ENCODE measurements around the gene PBX4.
"Not testable (repeated sequence)": the region's sequence is repeated elsewhere in the genome, so short reads cannot be mapped to it uniquely, and the experiment has no call there.

PBX4 gene

GRCh38 chr19:19627621-19628500, 9.4 kb upstream of the PBX4 start, which contains the start of gene LPAR2:
LPAR2 (minus strand) TSS chr19:19628220; CDS start chr19:19627275, 945 bp downstream.
- DNase-seq (ENCODE audit: low read depth) = peak; percentile 76

GRCh38 chr19:19626516-19627472, 8.3 kb upstream of the PBX4 start:
- DNase-seq (ENCODE audit: low read depth) = no peak

- no peak for DNase-seq (ENCODE audit: low read depth)
Measured at GRCh38 chr19:19624032-19624570, 5.6 kb upstream of the PBX4 start.

GRCh38 chr19:19623383-19623782, 4.9 kb upstream of the PBX4 start:
- no peak for DNase-seq (ENCODE audit: low read depth)

- DNase-seq (ENCODE audit: low read depth) = no peak
Measured at GRCh38 chr19:19619849-19620210, 1.3 kb upstream of the PBX4 start.

GRCh38 chr19:19619181-19619848, 828 bp upstream of the PBX4 start:
- DNase-seq (ENCODE audit: low read depth) = no peak

GRCh38 chr19:19615086-19615485, 3.4 kb downstream of the PBX4 start:
- DNase-seq (ENCODE audit: low read depth) = no peak

- no peak for DNase-seq (ENCODE audit: low read depth)
Measured at GRCh38 chr19:19613506-19613905, 5.0 kb downstream of the PBX4 start.

GRCh38 chr19:19610376-19611202, 7.9 kb downstream of the PBX4 start:
- DNase-seq (ENCODE audit: low read depth) = no peak

- not testable (repeated sequence) for DNase-seq (ENCODE audit: low read depth)
Measured at GRCh38 chr19:19606686-19607085, 11.8 kb downstream of the PBX4 start.

GRCh38 chr19:19606021-19606420, 12.5 kb downstream of the PBX4 start:
- peak; percentile 52 for DNase-seq (ENCODE audit: low read depth)

GRCh38 chr19:19602713-19603324, 15.7 kb downstream of the PBX4 start:
- DNase-seq (ENCODE audit: low read depth) = no peak

- peak; percentile 53 for DNase-seq (ENCODE audit: low read depth)
Measured at GRCh38 chr19:19602136-19602712, 16.3 kb downstream of the PBX4 start.

GRCh38 chr19:19600793-19601330, 17.6 kb downstream of the PBX4 start:
- no peak for DNase-seq (ENCODE audit: low read depth)

- DNase-seq (ENCODE audit: low read depth) = peak; percentile 64
Measured at GRCh38 chr19:19598728-19599451, 19.6 kb downstream of the PBX4 start.

- DNase-seq (ENCODE audit: low read depth) = peak; percentile 41
Measured at GRCh38 chr19:19597809-19598306, 20.6 kb downstream of the PBX4 start.

- no peak for DNase-seq (ENCODE audit: low read depth)
Measured at GRCh38 chr19:19595171-19595701, 23.3 kb downstream of the PBX4 start.

- DNase-seq (ENCODE audit: low read depth) = no peak
Measured at GRCh38 chr19:19594381-19594780, 24.1 kb downstream of the PBX4 start.

- DNase-seq (ENCODE audit: low read depth) = no peak
Measured at GRCh38 chr19:19592690-19593089, 25.8 kb downstream of the PBX4 start.
